Esophagus squamous epithelium (tissue), 4 donors: ENCODE measurements around the gene RASIP1.

ENCODE experiments used
- POLR2A ChIP-seq, 4 donors: fragments of 450-650 bp; IDR thresholded peaks; one replicate each; pipeline ENCODE4 v1.6.1; 2017; ENCODE audit warnings: antibody characterized with exemption in 4 of 4, mild to moderate bottlenecking in 4 of 4, moderate library complexity in 3 of 4
- TF ChIP-seq, protein P1 (sequence below), 6 experiments: fragments of 450-650 bp in 4 of 6; fragments of 200-600 bp in 2 of 6; sonication (generic) in 2 of 6; IDR thresholded peaks; one replicate each; pipeline ENCODE4 v1.5.1; 2016 to 2019; ENCODE audit warnings: antibody characterized with exemption in 6 of 6, mild to moderate bottlenecking in 4 of 6, moderate library complexity in 4 of 6

DNA sequence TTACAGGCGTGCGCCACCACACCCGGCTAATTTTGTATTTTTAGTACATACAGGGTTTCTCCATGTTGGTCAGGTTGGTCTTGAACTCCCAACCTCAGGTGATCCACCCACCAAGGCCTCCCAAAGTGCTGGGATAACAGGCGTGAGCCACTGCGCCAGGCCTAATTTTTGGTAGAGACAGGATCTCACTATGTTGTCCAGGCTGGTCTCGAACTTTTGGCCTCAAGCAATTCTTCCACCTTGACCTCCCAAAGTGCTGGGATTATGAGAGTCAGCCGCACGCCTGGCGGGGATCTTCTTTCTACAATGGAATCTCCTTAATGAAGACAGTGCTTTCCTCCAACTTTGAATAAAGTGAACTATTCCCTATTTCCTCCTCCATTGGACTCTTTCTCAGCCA, 5.8 kb downstream of the RASIP1 start:
- TF ChIP-seq POLR2A (IDR thresholded peaks at IDR 0.05) = no peak
- TF ChIP-seq, protein P1, sequence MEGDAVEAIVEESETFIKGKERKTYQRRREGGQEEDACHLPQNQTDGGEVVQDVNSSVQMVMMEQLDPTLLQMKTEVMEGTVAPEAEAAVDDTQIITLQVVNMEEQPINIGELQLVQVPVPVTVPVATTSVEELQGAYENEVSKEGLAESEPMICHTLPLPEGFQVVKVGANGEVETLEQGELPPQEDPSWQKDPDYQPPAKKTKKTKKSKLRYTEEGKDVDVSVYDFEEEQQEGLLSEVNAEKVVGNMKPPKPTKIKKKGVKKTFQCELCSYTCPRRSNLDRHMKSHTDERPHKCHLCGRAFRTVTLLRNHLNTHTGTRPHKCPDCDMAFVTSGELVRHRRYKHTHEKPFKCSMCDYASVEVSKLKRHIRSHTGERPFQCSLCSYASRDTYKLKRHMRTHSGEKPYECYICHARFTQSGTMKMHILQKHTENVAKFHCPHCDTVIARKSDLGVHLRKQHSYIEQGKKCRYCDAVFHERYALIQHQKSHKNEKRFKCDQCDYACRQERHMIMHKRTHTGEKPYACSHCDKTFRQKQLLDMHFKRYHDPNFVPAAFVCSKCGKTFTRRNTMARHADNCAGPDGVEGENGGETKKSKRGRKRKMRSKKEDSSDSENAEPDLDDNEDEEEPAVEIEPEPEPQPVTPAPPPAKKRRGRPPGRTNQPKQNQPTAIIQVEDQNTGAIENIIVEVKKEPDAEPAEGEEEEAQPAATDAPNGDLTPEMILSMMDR (IDR thresholded peaks at IDR 0.05) = no peak
